Fibroblast of skin of scalp (primary cell): ENCODE data around the gene F2RL2.
A peak's percentile ranks its signal among the peaks of the same experiment; 100 is the strongest.

Experiments
- DNase-seq: peaks from one replicate; pipeline ENCODE4 v3.0.0-alpha.2; 2013

Gene F2RL2

DNA sequence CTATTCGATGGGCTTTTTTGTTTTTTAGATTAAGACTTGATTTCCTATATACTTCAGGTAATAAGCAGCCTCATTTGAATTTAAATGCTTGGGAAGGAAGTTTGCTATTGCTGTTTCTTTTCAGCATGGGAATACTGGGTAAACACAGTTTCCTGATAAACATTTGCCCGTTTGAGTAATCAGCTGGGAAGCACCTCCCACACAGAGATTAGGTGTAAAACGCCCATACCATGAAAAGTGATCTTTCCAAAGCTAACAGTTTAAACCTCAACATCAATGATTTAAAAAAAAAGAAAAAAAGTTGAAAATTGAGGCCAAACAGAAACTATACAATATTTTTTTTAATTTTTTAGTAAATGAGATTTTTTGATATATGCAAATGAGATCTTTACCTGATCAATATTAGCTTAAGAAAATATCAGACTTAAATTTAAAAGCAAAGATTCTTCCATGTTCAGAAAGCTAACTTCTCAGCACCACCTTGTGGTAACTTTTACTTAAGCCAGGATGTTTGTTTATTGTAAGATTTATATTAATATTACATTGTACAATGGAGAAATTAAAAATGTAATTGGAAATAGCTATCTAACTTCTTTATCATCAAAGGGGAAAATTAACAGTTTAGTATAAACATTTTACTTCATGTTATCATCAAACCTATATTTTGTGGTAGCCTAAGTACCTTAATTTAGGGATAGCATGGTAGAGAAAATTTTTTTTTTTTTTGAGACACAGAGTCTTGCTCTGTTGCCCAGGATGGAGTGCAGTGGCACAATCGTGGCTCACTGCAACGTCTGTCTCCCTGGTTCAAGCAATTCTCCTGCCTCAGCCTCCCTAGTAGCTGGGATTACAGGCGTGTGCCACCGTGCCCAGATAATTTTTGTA is 39.8 kb downstream of the F2RL2 start:
- DNase-seq = peak; percentile 26

DNA sequence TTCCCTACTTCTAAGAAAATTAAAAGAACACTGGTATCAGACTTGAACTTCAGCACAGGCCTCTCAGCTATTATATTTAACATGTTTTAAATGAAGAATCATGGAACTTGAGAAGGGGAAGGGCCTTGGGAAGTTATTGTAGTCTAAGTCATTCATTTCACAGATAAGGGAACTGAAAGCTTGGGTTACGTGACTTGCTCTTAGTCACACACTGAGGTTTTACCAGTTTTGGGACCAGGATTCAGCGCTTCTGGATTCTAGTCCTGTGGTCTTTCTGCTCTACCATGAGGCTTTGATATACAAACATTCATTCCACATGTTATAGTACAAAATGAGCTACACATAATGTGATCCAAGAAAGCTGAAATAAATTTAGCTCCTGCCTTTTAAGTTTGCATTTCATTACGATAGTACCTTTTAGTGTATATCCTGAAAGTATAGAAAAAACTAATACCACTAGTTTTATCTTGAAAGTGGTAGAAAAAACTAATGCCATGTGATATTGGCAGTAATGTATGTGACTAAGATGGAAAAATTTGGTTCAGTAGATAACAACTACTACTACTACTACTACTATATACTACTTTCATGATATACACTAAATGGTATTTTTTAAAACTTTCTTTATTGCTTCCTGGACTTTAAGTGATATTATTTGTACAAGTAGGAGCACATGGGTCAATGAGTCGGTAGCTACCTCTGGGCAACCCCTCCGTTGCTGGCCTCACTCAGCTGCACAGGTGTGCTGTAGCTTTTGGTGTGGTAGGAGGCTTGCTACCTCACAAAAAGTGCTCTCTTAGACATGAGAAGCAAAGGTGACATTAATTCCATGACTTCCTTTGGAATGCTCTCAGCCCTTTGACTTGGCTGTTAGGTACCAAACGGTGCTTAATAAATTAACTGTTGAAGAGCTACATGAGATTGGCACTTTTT is 40.7 kb downstream of the F2RL2 start:
- peak; percentile 57 for DNase-seq

GRCh38 chr5:76580981-76581380 is 42.2 kb downstream of the F2RL2 start:
- DNase-seq = no peak

DNA sequence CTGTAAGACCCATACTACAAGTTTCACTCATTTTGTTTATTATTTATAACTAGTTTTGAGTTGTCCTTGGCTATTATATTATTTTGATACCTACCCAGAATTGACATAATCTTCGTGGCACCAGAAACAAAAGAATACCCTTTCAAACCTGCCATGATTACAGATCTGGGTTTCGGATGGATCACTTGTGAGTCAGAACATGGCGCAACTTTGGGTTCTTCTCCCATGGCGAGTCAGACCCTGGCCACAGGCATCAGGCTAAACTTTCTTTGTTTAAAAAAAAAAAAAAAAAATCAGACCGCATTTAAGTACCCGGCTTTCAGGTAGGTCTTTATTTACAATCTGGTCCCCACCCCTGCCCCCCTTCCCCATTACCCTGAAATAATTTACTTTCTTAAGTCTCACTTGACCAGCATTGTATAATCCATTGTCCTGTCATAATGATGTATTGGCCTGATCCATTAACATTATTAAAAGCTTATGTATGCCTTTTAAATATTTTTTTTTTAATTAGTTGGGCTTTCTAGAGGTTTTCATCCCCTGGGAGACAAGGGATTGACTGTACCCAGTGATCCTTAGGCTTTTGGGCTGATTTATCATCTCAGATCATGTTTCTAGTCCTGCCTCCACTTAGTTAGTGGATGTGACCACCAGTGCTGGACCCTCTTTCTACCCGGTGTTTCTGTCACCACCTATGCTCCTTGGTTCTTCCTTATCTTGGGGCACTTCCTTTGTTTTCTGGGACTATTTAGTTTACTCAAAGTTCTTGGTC is 43.9 kb downstream of the F2RL2 start:
- DNase-seq = peak; percentile 29

- DNase-seq = peak; percentile 6
Measured at GRCh38 chr5:76576996-76577395, 46.2 kb downstream of the F2RL2 start.

- DNase-seq = no peak
Measured at GRCh38 chr5:76576450-76576849, 46.8 kb downstream of the F2RL2 start.

DNA sequence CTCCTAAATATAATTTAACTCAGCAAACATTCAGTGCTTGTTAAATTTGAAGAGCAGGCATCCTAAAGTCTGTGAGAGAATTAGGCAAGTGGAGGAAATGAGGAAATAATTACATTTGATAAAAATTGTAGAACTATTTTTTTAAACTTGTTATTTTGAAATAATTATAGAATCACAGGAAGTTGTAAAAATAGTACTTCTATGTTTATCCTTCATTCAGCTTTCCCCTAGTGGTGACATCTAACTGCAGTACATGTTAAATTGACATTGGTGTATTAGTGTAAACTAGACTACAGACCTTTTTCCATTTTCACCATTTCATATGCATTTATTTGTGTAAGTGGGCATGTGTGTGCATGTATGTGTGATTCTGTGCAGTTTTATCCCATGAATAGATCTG is 51.6 kb downstream of the F2RL2 start:
- no peak for DNase-seq

DNA sequence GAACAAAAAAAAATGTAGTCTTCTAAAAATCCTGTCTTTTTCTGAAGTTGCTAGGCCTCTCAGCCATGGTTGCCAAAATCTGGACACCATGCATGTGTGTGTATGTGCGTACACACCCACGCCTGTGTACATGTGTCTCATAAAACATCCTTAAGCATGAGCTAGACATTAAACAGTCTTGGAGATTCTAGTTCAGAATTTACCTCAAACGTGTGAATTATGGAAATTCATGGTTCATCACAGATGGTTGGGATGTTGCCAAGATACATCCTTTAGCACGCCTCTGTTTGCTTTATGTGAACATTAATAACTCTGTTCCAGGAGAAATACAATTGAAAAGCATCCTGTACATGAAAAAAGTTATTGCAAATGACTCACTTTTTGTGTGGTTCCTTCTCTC is 53.0 kb downstream of the F2RL2 start:
- DNase-seq = no peak
